ENCODE measurements around the gene TTC7B. TPM values are rescaled to one million over a fixed set of nuclear protein-coding genes. Genes with fewer than 3 reads are reported as not detected.

TTC7B gene
- total and polyA plus RNA-seq, 9 of the 15 experiments (the other 6 are each of a cell fraction or from before 2014, with no cell fraction given), result 2.2 to 77.2 (median 36.7) TPM

DNA sequence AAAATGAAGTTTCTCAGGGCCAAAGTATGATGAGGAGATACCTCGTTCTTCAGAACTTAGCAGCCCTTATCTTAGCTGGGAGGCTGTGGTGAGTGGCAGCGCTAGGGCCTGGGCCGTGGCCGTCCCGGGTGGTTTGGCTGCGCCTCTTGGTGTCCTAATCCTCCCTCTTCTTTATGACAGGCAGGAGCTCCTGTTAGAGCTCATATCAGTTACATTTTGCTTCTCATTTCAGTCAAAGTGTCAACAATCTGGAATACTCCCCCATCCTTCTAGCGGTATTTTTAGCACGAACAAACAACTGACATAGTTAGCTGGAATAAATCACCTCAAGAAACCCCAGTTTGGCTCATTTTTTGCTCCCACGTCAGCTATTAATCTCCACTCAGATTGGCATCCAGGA is 188.8 kb downstream of the TTC7B start:
- intact Hi-C loops (cut with micrococcal nuclease) (no loop called here), in situ Hi-C loops (cut with MboI) (no loop called here)
- CTCF ChIA-PET (ENCODE audit: low intra/inter-chr PET ratio), result no interaction called here
- Histone ChIP-seq H3K4me2 (ENCODE audit: insufficient read depth, low read length) (no peak overlapping the region), H3K79me2 (ENCODE audit: control insufficient read depth, insufficient read depth, low read length) (no peaks in the 10 kb centered on the region), H3K4me3 (no peak overlapping the region), H3K9me1 (ENCODE audit: control insufficient read depth, insufficient read depth, low read length) (peaks cover 5% of the 10 kb centered on the region), H3K27ac (ENCODE audit: extremely low read depth, low read depth, low read length) (no peak overlapping the region), H2AFZ (ENCODE audit: low read depth, low read length) (no peak overlapping the region), H3K4me1 (replicated peaks in 1 of 2; ENCODE audit: control insufficient read depth in 2 of 2, insufficient read depth in 2 of 2, low read length in 2 of 2) (peaks cover 10 to 15% of the 10 kb centered on the region in 2 experiments; a peak in 3 of 5 replicates), H3K9ac (ENCODE audit: insufficient read depth in 1 of 2, low read depth in 2 of 2, low read length in 2 of 2) (0 out of 4 replicates have a peak overlapping the region, but pooled peaks of 1 of the 2 experiments have one; percentile 1), H3K27me3 (ENCODE audit: control insufficient read depth in 2 of 2, insufficient read depth in 2 of 2, low read length in 2 of 2) (no peaks in the 10 kb centered on the region), H4K20me1 (replicated peaks; ENCODE audit: control insufficient read depth, insufficient read depth, low read length) (no peaks in the 10 kb centered on the region), H3K36me3 (ENCODE audit: control insufficient read depth, insufficient read depth, low read length) (no peaks in the 10 kb centered on the region), H3K9me3 (replicated peaks; ENCODE audit: control insufficient read depth, insufficient read depth, low read depth, low read length) (no peaks in the 10 kb centered on the region)
- peak; percentile 69 for FAIRE-seq
- no TSS peak for BruUV-seq (replicated peaks)
- WGBS (ENCODE audit: insufficient coverage, low coverage, missing lambda C conversion rate), result 0% methylated on average over 4 of the region's 9 CpGs
- POLR2A ChIA-PET, result interaction anchor here (0.7 to 1.3 kb wide), 3 partner anchors 11 to 1931 kb away, joined by 3 to 5 read pairs (median 3); no protein-coding TSS in a partner anchor
- peak in 3 of 4 experiments; percentile 11 to 50 (median 36) for DNase-seq (ENCODE audit: extremely low read depth in 1 of 4, low spot score in 3 of 4)
- peak; percentile 86 for ATAC-seq
- TF ChIP-seq, protein P1, sequence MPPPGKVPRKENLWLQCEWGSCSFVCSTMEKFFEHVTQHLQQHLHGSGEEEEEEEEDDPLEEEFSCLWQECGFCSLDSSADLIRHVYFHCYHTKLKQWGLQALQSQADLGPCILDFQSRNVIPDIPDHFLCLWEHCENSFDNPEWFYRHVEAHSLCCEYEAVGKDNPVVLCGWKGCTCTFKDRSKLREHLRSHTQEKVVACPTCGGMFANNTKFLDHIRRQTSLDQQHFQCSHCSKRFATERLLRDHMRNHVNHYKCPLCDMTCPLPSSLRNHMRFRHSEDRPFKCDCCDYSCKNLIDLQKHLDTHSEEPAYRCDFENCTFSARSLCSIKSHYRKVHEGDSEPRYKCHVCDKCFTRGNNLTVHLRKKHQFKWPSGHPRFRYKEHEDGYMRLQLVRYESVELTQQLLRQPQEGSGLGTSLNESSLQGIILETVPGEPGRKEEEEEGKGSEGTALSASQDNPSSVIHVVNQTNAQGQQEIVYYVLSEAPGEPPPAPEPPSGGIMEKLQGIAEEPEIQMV (tag; conservative IDR thresholded peaks at IDR 0.05; ENCODE audit: low read depth), result no peak
- TF ChIP-seq NRF1 (conservative IDR thresholded peaks at IDR 0.05 in 1 of 2, IDR thresholded peaks at IDR 0.05 in 1 of 2), result peak; percentile 11 to 20; a peak in 1 of 4 replicates
- no peak for TF ChIP-seq CBX5 (IDR thresholded peaks at IDR 0.05; ENCODE audit: borderline replicate concordance, low read depth)
- no peak for TF ChIP-seq ZSCAN29 (IDR thresholded peaks at IDR 0.05)
- TF ChIP-seq SUPT5H (IDR thresholded peaks at IDR 0.05), result no peak
- peak in 1 of 2 experiments; percentile 45; a peak in 2 of 4 replicates for TF ChIP-seq FOXA3 (CRISPR knock-in tag; conservative IDR thresholded peaks at IDR 0.05 in 1 of 2, IDR thresholded peaks at IDR 0.05 in 1 of 2)
- TF ChIP-seq HDAC1 (IDR thresholded peaks at IDR 0.05), result 0 out of 4 replicates have a peak, but pooled peaks of 1 of the 2 experiments have one; percentile 50
- TF ChIP-seq, protein P2, sequence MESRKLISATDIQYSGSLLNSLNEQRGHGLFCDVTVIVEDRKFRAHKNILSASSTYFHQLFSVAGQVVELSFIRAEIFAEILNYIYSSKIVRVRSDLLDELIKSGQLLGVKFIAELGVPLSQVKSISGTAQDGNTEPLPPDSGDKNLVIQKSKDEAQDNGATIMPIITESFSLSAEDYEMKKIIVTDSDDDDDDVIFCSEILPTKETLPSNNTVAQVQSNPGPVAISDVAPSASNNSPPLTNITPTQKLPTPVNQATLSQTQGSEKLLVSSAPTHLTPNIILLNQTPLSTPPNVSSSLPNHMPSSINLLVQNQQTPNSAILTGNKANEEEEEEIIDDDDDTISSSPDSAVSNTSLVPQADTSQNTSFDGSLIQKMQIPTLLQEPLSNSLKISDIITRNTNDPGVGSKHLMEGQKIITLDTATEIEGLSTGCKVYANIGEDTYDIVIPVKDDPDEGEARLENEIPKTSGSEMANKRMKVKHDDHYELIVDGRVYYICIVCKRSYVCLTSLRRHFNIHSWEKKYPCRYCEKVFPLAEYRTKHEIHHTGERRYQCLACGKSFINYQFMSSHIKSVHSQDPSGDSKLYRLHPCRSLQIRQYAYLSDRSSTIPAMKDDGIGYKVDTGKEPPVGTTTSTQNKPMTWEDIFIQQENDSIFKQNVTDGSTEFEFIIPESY (CRISPR knock-in tag; IDR thresholded peaks at IDR 0.05), result no peak
- TF ChIP-seq ZNF589 (CRISPR knock-in tag; IDR thresholded peaks at IDR 0.05; ENCODE audit: low read depth), result no peak
- peak; percentile 85 for TF ChIP-seq ZNF766 (CRISPR knock-in tag; conservative IDR thresholded peaks at IDR 0.05)
- TF ChIP-seq, protein P3, sequence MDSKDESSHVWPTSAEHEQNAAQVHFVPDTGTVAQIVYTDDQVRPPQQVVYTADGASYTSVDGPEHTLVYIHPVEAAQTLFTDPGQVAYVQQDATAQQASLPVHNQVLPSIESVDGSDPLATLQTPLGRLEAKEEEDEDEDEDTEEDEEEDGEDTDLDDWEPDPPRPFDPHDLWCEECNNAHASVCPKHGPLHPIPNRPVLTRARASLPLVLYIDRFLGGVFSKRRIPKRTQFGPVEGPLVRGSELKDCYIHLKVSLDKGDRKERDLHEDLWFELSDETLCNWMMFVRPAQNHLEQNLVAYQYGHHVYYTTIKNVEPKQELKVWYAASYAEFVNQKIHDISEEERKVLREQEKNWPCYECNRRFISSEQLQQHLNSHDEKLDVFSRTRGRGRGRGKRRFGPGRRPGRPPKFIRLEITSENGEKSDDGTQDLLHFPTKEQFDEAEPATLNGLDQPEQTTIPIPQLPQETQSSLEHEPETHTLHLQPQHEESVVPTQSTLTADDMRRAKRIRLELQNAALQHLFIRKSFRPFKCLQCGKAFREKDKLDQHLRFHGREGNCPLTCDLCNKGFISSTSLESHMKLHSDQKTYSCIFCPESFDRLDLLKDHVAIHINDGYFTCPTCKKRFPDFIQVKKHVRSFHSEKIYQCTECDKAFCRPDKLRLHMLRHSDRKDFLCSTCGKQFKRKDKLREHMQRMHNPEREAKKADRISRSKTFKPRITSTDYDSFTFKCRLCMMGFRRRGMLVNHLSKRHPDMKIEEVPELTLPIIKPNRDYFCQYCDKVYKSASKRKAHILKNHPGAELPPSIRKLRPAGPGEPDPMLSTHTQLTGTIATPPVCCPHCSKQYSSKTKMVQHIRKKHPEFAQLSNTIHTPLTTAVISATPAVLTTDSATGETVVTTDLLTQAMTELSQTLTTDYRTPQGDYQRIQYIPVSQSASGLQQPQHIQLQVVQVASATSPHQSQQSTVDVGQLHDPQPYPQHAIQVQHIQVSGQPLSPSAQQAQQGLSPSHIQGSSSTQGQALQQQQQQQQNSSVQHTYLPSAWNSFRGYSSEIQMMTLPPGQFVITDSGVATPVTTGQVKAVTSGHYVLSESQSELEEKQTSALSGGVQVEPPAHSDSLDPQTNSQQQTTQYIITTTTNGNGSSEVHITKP (IDR thresholded peaks at IDR 0.05; ENCODE audit: partially characterized antibody), result no peak
- no peak for TF ChIP-seq DIDO1 (tag; IDR thresholded peaks at IDR 0.05; ENCODE audit: low read depth)
- no peak for TF ChIP-seq SREBF2 (CRISPR knock-in tag; IDR thresholded peaks at IDR 0.05)
- no peak for TF ChIP-seq ZNF263 (CRISPR knock-in tag; IDR thresholded peaks at IDR 0.05; ENCODE audit: borderline replicate concordance)
- no peak for TF ChIP-seq EHMT2 (IDR thresholded peaks at IDR 0.05)
- TF ChIP-seq HMGN3 (IDR thresholded peaks at IDR 0.05; ENCODE audit: borderline replicate concordance, extremely low read depth, insufficient read length, low read depth, low read length), result no peak

Measured in K562 (cell line).